GM18873 (cell line): ENCODE measurements around the gene ASB10.

Source experiments
- ATAC-seq: cut with Tn5 transposase; IDR thresholded peaks from one replicate; pipeline ENCODE4 v1.9.1; 2021; ENCODE audit warnings: mild to moderate bottlenecking, moderate library complexity, moderate number of reproducible peaks; ENCODE audit not compliant: unreplicated experiment, low FRiP score

ASB10 gene

GRCh38 chr7:151211155-151211772, 24.2 kb upstream of the ASB10 start:
- no peak for ATAC-seq

DNA sequence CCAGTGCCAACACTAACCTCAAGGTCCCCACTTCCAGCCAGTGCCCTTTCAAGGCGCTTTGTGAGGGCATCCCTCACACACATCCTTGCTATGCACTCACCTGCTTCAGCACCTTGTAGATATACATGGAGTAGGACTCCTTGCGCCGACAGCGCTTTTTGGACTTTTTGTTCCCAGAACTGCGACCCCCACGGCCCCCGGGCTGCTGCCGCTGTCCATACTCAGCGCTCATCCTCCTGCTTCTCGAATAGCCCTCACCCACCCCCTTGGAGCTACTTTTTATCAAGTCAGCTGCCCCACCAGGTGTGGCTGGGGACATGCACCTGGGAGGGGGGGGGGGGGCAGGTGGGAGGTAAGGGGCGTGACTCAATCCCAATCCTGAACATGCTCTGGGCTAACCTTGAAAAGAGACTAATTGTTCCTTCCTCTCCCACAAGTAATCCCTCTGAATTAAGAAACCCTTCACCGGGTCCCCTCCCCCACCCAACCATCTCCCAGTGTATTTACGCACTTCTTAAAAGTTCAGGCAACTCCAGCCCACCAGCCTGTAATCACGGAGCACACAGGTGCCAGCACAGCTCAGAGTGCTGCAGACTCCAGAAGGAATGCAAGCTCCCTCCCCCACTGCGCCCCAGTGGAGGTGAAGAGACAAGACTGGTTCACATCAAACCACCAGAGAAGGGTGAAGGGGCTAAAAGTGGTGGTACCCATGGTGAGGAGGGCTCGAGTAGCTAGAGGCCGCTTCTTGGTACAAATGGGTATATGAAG, 23.2 kb upstream of the ASB10 start, which contains the start of gene H2BK1:
Gene H2BK1, minus strand, starts transcription at position 402 of the 768 bp plus-strand sequence. Its CDS starts 170 bp downstream, at position 232.
- ATAC-seq: no peak

DNA sequence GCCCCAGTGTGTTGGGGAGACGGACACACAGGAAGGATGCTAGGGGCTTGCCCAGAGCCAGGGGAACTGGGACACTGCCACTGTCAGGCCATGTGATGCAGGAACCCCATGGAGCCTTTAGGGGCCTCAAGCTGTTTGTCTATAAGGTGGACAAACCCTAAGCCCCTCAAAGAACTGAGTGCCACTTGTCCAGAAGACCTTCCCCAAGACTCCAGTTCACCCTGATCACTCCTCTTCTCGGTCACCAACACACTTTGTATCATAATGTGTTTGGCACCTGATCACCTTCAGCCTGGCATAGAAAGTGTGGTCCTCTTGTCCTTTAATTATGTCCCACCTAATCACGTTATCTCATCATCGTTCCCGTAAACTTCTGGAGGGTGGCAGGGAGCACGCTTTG, 22.5 kb upstream of the ASB10 start:
- no peak for ATAC-seq

DNA sequence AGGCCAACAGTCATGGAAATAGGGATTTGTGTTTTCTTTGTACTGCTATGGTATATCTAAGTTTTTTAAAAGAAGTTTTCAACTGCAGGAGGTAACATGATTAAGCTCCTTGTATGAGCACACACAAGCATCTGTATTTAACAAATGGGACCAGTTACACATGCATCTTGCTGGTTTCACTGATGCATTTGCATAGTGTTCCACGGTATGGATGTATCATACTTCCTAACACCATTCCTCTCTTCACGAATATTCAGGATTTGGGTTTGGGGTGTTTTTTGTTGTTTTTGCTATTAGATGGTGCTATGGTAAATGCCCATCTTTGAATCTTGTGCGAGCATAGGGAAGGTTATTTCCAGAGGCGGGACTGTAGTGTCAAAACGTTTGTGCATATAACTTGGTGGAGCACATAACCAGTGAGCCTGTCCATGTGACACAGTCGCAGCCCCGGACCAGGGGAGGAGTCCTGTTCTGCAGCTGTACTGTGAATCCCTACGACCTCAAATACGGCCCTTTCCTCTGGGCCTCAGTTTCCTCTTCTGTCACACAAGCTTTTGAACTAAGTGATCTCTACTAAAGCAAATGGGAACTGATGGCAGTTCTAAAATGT, 21.3 kb upstream of the ASB10 start:
- ATAC-seq: no peak

DNA sequence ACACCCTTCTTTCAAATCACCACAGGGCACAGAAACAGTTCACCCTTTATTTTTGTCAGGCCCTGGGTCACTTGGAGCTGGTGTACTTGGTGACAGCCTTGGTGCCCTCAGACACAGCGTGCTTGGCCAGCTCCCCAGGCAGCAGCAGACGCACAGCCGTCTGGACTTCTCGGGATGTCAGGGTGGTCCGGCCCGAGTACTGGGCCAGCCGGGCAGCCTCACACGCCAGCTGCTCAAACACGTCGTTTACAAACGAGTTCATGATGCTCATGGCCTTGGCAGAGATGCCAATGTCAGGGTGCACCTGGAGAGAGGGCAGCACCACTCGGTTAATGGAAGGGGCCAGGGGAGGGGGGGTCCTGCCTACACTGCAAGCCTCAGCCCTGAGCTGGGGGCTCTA, 20.8 kb upstream of the ASB10 start:
- ATAC-seq: no peak

DNA sequence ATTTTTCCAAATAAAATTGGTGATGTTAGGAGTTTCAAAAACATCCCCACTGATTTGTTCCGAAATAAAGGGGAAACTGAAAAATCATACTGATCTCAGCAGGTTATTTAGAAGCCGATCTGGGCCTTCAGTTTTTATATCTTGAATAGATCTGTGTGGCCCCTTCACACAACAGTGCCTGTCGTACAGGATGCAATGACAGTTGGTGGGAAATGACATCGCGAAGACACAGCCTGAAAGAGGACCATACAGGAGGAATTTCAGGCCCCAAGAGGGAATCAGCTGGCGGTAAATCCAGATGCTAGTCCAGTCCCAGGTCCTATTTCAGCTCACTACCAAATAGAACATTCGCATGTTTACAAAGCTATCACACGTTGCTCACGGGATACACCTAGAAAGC, 20.3 kb upstream of the ASB10 start:
- ATAC-seq: no peak

DNA sequence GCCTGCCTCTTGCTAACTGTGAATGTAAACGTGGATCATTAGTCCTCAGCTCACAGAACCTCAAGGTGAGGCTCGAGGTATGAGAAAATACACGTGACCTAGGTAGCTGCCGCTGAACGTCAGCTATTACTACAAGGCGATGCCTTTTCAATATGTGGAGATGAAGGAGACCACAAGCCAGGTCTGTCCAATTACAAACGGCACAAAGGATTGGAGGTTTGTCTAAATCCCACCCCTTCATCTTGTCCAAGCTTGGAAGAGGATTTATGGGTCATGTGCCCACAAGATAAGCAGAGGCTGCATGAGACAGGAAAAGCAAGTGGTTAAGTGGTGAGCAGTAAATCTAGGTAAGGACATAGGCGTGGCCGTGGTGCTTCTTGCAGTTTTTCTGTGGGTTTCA, 19.9 kb upstream of the ASB10 start:
- no peak for ATAC-seq

DNA sequence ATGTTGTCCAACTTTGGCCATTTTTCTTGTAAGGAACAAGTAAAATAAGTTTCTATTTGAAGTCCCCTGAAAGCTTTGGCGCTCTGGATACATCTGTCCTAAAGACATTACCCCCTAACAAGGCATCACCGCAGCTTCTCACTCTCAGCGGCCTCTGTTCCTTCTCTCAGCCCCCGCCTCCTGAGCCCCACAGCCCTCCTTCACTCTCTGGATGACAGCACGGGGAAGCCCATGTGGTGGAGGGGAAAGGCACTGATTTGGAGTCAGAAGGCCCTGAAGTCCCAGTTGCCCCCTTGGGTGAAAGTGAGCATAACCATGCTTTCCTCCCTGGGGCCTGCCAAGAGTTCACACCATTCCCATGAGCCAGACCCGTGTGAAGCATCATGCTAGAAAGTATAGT, 18.7 kb upstream of the ASB10 start:
- ATAC-seq: no peak

- ATAC-seq: no peak
These were observed 17.5 kb upstream of the ASB10 start for GRCh38 chr7:151204383-151205032.

GRCh38 chr7:151202836-151203235, 15.8 kb upstream of the ASB10 start:
- no peak for ATAC-seq

GRCh38 chr7:151201751-151202150, 14.7 kb upstream of the ASB10 start:
- ATAC-seq: no peak

GRCh38 chr7:151201344-151201743, 14.3 kb upstream of the ASB10 start:
- no peak for ATAC-seq

GRCh38 chr7:151198945-151199848, 12.1 kb upstream of the ASB10 start:
- no peak for ATAC-seq

- ATAC-seq: no peak
These were observed 10.9 kb upstream of the ASB10 start for GRCh38 chr7:151197932-151198331.

DNA sequence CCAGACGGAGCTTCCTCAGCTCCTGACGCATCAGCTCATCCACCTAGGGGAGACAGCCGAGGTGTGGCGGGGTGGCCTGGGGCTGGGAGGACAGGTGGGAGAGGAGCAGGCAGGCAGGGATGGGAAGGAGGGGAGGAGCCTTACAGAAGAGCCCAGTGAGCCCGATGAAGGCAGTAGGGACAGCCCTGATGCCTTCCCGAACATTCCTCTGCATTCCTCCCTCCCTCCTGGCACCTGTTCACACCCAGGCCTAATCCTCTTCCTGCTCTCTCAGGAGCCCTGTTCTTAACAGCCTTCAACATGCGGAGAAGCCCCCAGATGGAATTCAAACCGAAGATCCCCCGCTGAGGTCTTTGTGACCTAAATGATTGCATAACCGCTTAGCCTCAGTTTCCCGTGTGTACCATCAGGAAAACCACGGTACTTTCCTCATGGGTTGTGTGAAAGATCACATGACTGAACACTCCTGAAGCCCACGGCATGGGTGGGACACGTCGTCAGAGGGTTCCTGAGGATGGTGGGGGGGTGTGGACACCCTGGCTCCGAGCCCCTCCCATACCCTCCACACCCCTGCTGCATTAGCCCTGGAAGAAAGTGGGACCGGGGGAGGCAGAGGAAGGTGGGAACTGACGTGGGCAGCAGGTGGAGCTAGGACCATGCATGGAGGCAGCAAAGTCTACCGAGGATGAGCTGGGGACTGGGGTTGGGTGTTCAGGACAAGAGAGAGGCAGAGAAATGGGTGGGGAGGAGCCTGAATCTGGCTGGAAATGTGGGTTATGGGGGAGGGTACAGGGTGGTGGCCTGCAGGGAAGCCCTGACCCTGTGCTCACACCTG, 8.8 kb upstream of the ASB10 start:
- no peak for ATAC-seq

DNA sequence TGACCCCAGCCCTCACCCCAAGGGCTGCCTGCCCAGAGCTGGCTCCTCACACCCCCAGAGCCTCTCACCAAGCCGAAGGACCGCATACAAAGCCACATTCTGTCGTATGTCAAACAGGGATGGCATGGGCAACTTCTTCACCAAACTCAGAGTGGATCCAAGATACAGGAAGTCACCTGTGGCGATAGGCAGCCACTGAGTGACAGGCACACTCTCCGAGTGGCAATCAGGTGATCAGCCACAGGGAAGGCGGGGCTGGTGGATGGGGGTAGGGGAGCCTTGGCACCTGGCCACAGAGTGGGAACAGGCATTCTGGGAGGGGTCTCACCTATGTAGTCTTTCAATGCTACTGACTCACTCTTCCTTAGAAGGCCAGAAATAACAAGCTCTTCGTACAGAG, 7.1 kb upstream of the ASB10 start:
- no peak for ATAC-seq

GRCh38 chr7:151193203-151193978, 6.3 kb upstream of the ASB10 start:
- ATAC-seq: no peak

GRCh38 chr7:151192002-151192539, 5.0 kb upstream of the ASB10 start:
- ATAC-seq: no peak
